ENCODE data around the gene SYNPO2.

Gene SYNPO2

GRCh38 chr4:118845552-118846050 is 43.1 kb upstream of the SYNPO2 start:
- intact Hi-C loops (cut with DNase I; ENCODE audit: low total_unique reads), result no loop called here
- H3K27me3 ChIP-seq, result no peaks in the 10 kb centered on the region
- no peak overlapping the region for H3K27ac ChIP-seq
- H3K9me3 ChIP-seq, result no peaks in the 10 kb centered on the region
- H3K36me3 ChIP-seq, result no peaks in the 10 kb centered on the region
- no peak for TF ChIP-seq CTCF (IDR thresholded peaks at IDR 0.05)
- DNase-seq, result no peak
- no peak overlapping the region for H3K4me3 ChIP-seq
- no peaks in the 10 kb centered on the region for H3K4me1 ChIP-seq

GRCh38 chr4:118846979-118847378 is 41.7 kb upstream of the SYNPO2 start:
- Histone ChIP-seq H3K9me3 (no peaks in the 10 kb centered on the region), H3K4me3 (no peak overlapping the region), H3K27me3 (no peaks in the 10 kb centered on the region), H3K27ac (no peak overlapping the region), H3K4me1 (peaks cover 0 to 4% (median 0%) of the 10 kb centered on the region in 4 donors), H3K36me3 (no peaks in the 10 kb centered on the region)
- intact Hi-C loops (cut with DNase I; ENCODE audit: low total_unique reads), result no loop called here
- TF ChIP-seq CTCF (IDR thresholded peaks at IDR 0.05), result no peak
- no peak for DNase-seq

- TF ChIP-seq CTCF (IDR thresholded peaks at IDR 0.05), result no peak
- Histone ChIP-seq H3K9me3 (no peaks in the 10 kb centered on the region), H3K27ac (no peak overlapping the region), H3K4me1 (peaks cover 0 to 4% (median 0%) of the 10 kb centered on the region in 4 donors), H3K27me3 (no peaks in the 10 kb centered on the region), H3K36me3 (no peaks in the 10 kb centered on the region), H3K4me3 (no peak overlapping the region)
- intact Hi-C loops (cut with DNase I; ENCODE audit: low total_unique reads), result no loop called here
- DNase-seq, result no peak
These were observed 40.4 kb upstream of the SYNPO2 start for GRCh38 chr4:118848242-118848641.

GRCh38 chr4:118848901-118849300 is 39.8 kb upstream of the SYNPO2 start:
- Histone ChIP-seq H3K4me3 (no peak overlapping the region), H3K4me1 (peaks cover 0 to 4% (median 0%) of the 10 kb centered on the region in 4 donors), H3K36me3 (no peaks in the 10 kb centered on the region), H3K27me3 (no peaks in the 10 kb centered on the region), H3K27ac (no peak overlapping the region), H3K9me3 (no peaks in the 10 kb centered on the region)
- no peak for TF ChIP-seq CTCF (IDR thresholded peaks at IDR 0.05)
- DNase-seq, result no peak
- intact Hi-C loops (cut with DNase I; ENCODE audit: low total_unique reads), result no loop called here

- peak overlapping the region; percentile 29 to 32 for H3K27ac ChIP-seq
- TF ChIP-seq CTCF (IDR thresholded peaks at IDR 0.05), result no peak
- H3K36me3 ChIP-seq, result no peaks in the 10 kb centered on the region
- intact Hi-C loops (cut with DNase I; ENCODE audit: low total_unique reads), result no loop called here
- peak overlapping the region; percentile 46 to 51 for H3K4me3 ChIP-seq
- DNase-seq, result no peak
- peaks cover 0 to 4% (median 0%) of the 10 kb centered on the region in 4 donors for H3K4me1 ChIP-seq
- H3K27me3 ChIP-seq, result no peaks in the 10 kb centered on the region
- H3K9me3 ChIP-seq, result no peaks in the 10 kb centered on the region
These were observed 38.7 kb upstream of the SYNPO2 start for GRCh38 chr4:118849867-118850487.

Data from tibial artery (tissue), 4 donors.